KMS-11 (cell line): Measurements from ENCODE around the gene LDB2.

ENCODE experiments used
- H2AFZ ChIP-seq: fragments of 200-600 bp; sonication (generic); 2 replicates; pipeline ENCODE4 v1.6.1; 2016; ENCODE audit warnings: antibody characterized with exemption, mixed run types, low read depth
- H3K27ac ChIP-seq: fragments of 200-600 bp; sonication (generic); 2 replicates; pipeline ENCODE4 v1.6.1; 2016; ENCODE audit warnings: mild to moderate bottlenecking, mixed run types
- H3K27me3 ChIP-seq: fragments of 200-600 bp; sonication (generic); 2 replicates; pipeline ENCODE4 v1.6.1; 2017; ENCODE audit warnings: mild to moderate bottlenecking, low read depth, mixed run types, moderate library complexity; ENCODE audit not compliant: insufficient read depth
- H3K36me3 ChIP-seq: fragments of 200-600 bp; sonication (generic); 2 replicates; pipeline ENCODE4 v1.6.1; 2017; ENCODE audit warnings: mild to moderate bottlenecking, mixed run types; ENCODE audit not compliant: insufficient read depth
- H3K4me1 ChIP-seq: fragments of 200-600 bp; sonication (generic); 2 replicates; pipeline ENCODE4 v1.6.1; 2016; ENCODE audit warnings: mild to moderate bottlenecking, low read depth, mixed run types; ENCODE audit not compliant: poor library complexity, severe bottlenecking
- H3K4me2 ChIP-seq: fragments of 200-600 bp; sonication (generic); 2 replicates; pipeline ENCODE4 v1.7.0; 2016; ENCODE audit warnings: mild to moderate bottlenecking, mixed run types
- H3K4me3 ChIP-seq: fragments of 200-600 bp; sonication (generic); IDR thresholded peaks from 2 replicates; pipeline ENCODE4 v1.6.1; 2017; ENCODE audit warnings: low read depth, low read length, mixed read lengths; ENCODE audit not compliant: insufficient read depth
- H3K79me2 ChIP-seq: fragments of 200-600 bp; sonication (generic); 2 replicates; pipeline ENCODE4 v1.6.1; 2016; ENCODE audit warnings: low read depth, mixed run types; ENCODE audit not compliant: insufficient read depth
- H3K9ac ChIP-seq: fragments of 200-600 bp; sonication (generic); 2 replicates; pipeline ENCODE4 v1.6.1; 2016; ENCODE audit warnings: mild to moderate bottlenecking, mixed run types
- H4K20me1 ChIP-seq: fragments of 200-600 bp; sonication (generic); 2 replicates; pipeline ENCODE4 v1.6.1; 2016; ENCODE audit warnings: mild to moderate bottlenecking, mixed run types; ENCODE audit not compliant: insufficient read depth
- TF ChIP-seq, protein P1 (sequence below): fragments of 200-600 bp; sonication (generic); conservative IDR thresholded peaks from 2 replicates; pipeline ENCODE4 v1.6.1; 2017; ENCODE audit warnings: low read depth, mild to moderate bottlenecking, antibody characterized with exemption, low read length, moderate library complexity, mixed read lengths

Gene LDB2

DNA sequence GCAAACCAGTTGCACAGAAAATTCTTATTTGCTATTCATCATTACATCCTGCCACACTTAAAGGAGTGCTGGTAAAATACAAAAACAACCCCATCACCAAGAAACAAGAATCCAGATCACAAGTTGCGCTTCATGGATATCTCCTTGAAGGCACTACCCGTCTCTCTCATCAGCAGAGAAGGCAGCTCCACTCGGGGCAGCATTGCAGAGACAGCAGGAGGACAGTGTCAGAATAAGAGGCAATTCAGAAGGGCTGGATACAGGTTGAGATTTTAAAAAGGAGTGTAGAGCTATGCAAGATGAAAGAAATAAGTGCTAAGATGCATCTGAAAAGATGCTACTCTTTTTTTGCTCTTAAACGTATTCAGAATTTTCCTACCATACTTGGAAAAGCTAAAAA is 71.4 kb downstream of the LDB2 start:
- no peak overlapping the region for H3K27ac ChIP-seq
- H3K4me1 ChIP-seq, result no peaks in the 10 kb centered on the region
- no peak overlapping the region for H3K4me3 ChIP-seq
- no peak overlapping the region for H3K9ac ChIP-seq
- no peak overlapping the region for H3K4me2 ChIP-seq
- no peaks in the 10 kb centered on the region for H3K36me3 ChIP-seq
- H3K27me3 ChIP-seq, result no peaks in the 10 kb centered on the region
- no peaks in the 10 kb centered on the region for H3K79me2 ChIP-seq
- no peak overlapping the region for H2AFZ ChIP-seq
- TF ChIP-seq, protein P1, sequence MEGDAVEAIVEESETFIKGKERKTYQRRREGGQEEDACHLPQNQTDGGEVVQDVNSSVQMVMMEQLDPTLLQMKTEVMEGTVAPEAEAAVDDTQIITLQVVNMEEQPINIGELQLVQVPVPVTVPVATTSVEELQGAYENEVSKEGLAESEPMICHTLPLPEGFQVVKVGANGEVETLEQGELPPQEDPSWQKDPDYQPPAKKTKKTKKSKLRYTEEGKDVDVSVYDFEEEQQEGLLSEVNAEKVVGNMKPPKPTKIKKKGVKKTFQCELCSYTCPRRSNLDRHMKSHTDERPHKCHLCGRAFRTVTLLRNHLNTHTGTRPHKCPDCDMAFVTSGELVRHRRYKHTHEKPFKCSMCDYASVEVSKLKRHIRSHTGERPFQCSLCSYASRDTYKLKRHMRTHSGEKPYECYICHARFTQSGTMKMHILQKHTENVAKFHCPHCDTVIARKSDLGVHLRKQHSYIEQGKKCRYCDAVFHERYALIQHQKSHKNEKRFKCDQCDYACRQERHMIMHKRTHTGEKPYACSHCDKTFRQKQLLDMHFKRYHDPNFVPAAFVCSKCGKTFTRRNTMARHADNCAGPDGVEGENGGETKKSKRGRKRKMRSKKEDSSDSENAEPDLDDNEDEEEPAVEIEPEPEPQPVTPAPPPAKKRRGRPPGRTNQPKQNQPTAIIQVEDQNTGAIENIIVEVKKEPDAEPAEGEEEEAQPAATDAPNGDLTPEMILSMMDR, result no peak
- H4K20me1 ChIP-seq, result no peaks in the 10 kb centered on the region

DNA sequence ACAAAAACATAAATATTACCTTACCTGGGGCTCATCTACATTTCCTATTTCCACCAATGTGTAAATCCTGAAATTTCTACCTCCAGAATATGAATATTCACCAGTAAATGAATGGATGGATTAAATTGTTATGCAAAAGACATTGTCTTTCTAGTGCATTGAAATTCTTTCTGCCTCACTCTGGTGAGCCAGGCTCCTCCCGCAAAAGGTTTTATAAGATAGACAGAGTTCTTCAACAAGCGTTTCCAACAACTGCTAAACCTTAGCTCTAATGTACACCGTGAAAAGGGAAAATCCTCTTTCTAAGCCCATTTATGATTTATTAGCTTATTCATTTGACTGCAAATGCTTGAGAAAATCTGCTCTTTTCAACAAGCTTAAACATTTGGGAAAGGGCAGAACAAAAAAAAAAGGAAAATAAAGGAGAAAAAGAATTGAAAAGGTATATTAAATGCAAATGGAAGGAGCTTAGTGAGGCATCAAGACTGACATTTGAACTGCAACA is 72.0 kb downstream of the LDB2 start:
- TF ChIP-seq, protein P1, result no peak
- Histone ChIP-seq H3K79me2 (no peaks in the 10 kb centered on the region), H3K27me3 (no peaks in the 10 kb centered on the region), H3K27ac (no peak overlapping the region), H2AFZ (no peak overlapping the region), H3K4me2 (no peak overlapping the region), H4K20me1 (no peaks in the 10 kb centered on the region), H3K4me3 (no peak overlapping the region), H3K4me1 (no peaks in the 10 kb centered on the region), H3K36me3 (no peaks in the 10 kb centered on the region), H3K9ac (no peak overlapping the region)

DNA sequence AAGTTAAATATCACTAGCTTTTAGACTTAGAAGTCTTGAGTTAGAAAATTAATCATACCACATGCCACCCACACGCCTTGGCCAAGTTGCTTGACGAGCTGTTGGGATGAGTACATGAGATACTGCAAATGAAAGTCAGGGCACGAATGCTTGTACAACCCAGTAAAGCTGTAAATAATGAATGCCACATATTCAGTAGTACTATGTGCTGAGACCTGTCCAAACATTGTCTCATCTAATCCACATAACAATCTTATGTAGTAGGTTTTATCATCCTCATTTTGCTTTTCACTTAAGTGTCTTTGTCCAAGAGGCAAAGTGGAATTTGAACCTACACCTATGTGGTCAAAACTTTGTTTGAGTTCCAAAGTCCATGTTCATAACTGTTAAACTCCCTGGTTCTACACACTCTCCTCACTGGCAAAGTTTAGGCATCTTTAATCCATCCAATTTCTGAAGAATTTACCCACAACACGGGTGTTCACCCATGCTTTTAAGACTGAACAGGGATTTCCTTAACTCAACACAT is 74.1 kb downstream of the LDB2 start:
- no peaks in the 10 kb centered on the region for H3K36me3 ChIP-seq
- H3K27ac ChIP-seq, result no peak overlapping the region
- no peak overlapping the region for H3K4me3 ChIP-seq
- H3K4me1 ChIP-seq, result no peaks in the 10 kb centered on the region
- H4K20me1 ChIP-seq, result no peaks in the 10 kb centered on the region
- H3K9ac ChIP-seq, result no peak overlapping the region
- H2AFZ ChIP-seq, result no peak overlapping the region
- no peak overlapping the region for H3K4me2 ChIP-seq
- no peaks in the 10 kb centered on the region for H3K27me3 ChIP-seq
- TF ChIP-seq, protein P1, result no peak
- no peaks in the 10 kb centered on the region for H3K79me2 ChIP-seq

DNA sequence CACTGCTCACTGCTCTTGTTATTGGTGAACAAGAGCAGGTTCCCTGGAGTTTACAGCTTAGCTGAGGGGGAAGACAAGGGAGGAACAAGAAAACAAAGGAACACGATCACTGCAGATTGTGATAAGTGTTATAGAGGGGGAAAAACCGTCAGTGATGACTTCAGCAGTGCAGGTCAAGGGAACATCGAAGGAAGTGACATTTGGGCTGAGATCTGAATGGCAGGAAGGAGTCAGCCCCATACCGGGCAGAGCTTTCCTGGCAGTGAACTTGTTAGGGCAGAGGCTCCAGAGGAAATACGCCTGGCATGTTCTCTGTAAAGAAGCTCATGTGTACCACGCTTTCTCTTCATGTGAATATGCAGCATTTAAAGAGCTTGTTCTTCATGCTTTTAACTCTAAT is 78.1 kb downstream of the LDB2 start:
- Histone ChIP-seq H4K20me1 (no peaks in the 10 kb centered on the region), H3K27me3 (no peaks in the 10 kb centered on the region), H3K36me3 (no peaks in the 10 kb centered on the region), H3K79me2 (no peaks in the 10 kb centered on the region), H2AFZ (no peak overlapping the region), H3K4me1 (no peaks in the 10 kb centered on the region), H3K27ac (no peak overlapping the region), H3K9ac (no peak overlapping the region), H3K4me2 (no peak overlapping the region), H3K4me3 (no peak overlapping the region)
- TF ChIP-seq, protein P1, result no peak
